ENCODE results near the gene NTN1. TPM values are rescaled to one million over a fixed set of nuclear protein-coding genes. Genes with fewer than 3 reads are reported as not detected.

The NTN1 gene
- total RNA-seq, 1 donor from 2014 or later: 22.8 TPM

- no peak for ATAC-seq
- DNase-seq (ENCODE audit: low spot score): no peak
- intact Hi-C loops (cut with DNase I): no loop called here
Measured at GRCh38 chr17:9219631-9220397, 198.5 kb downstream of the NTN1 start.

GRCh38 chr17:9220398-9221146 is 199.3 kb downstream of the NTN1 start:
- DNase-seq (ENCODE audit: low spot score) (no peak), ATAC-seq (no peak)
- intact Hi-C loops (cut with DNase I): no loop called here

GRCh38 chr17:9221147-9221921 is 200.0 kb downstream of the NTN1 start:
- ATAC-seq (no peak), DNase-seq (ENCODE audit: low spot score) (no peak)
- intact Hi-C loops (cut with DNase I): no loop called here

GRCh38 chr17:9221922-9222180 is 200.5 kb downstream of the NTN1 start:
- intact Hi-C loops (cut with DNase I): no loop called here
- DNase-seq (ENCODE audit: low spot score) (no peak), ATAC-seq (no peak)

- ATAC-seq: no peak
- DNase-seq (ENCODE audit: low spot score): no peak
- intact Hi-C loops (cut with DNase I): no loop called here
Measured at GRCh38 chr17:9223531-9223930, 202.2 kb downstream of the NTN1 start.

DNA sequence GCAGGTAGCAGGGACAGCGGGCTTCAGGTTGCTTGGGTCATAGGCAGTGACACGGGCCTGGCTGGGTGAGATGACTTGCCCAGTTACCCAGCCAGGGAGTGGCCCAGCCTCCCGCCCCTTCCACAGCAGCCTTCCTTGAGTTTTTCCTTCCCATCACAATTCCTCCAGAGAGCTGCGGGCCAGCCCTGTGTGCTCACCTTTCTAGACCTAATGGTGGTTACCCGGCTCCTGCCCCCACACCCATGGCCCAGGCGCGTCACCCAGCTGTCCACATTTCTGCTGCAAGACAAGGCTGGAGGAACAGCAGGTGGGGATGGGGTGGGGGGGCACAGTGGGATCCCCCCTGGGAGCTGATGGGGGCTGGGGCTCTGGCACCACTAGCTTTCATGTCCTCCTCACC is 203.2 kb downstream of the NTN1 start:
- no peak for ATAC-seq
- intact Hi-C loops (cut with DNase I): no loop called here
- no peak for DNase-seq (ENCODE audit: low spot score)

DNA sequence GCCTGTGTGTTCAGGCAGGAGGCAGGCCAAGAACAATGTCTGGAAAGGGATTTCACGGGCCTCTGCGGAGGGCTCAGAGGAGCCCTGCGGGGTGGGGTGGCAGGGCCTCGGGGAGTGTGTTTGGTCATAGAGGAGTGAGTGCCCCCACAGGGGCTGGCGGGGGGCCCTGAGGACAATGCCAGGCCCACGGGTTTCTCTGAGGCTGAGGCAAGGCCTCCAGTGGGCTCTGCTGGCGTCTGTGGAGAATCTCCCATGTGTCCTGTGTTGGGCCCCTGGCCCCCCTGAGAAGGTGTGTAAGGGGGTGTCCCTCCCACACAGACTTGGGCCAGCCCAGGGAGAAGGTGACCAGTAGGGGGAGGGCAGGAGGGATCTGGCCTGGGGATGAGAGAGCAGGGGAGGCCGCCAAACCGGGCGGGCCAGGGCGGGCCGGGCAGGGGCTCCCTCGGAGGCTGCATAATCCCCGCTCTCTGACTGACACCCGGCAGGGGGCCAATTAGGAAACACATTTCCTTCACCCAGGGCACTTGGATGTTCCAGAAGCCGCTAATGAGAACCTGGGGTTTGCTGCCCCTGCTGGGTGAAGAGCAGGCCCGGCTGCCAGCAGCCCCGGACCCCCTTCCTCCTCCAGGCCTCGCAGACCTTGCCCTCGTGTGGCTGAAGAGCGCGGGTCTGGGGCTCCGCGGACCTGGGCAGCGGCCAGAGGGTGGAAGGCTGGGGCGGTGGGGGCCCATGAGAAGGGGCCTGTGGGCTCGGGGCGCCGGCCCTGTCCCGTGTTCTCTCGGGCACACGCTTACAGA is 204.2 kb downstream of the NTN1 start:
- no peak for ATAC-seq
- DNase-seq (ENCODE audit: low spot score): no peak
- intact Hi-C loops (cut with DNase I): no loop called here

DNA sequence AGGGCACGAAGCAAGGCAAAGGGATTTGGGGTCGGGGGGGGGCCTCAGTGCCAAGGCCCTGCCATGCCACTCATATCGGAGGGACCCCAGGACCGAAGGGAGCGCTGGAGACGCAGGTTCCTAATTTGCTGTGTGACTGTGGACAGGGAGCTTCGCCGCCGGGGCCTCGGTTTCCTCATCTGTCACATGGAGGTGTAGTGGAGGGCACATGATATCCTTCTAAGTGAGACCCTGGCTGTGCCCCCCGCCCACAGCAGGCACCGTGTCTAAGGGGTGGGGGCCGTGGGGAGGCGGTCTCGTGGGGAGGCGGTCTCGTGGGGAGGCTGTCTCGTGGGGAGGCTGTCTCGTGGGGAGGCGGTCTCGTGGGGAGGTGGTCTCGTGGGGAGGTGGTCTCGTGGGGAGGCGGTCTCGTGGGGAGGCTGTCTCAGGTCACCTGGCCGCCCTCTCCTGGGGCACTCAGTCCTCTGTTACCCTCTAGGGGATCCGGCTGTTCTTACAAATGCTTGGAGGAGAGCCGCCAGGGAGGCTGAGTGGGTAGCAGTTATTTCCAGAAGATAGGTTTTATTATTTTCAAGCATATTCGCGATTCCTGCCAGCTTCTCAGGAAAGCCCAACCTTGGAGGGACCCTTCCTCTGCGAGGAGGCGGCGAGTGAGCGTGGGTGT is 205.0 kb downstream of the NTN1 start:
- no peak for DNase-seq (ENCODE audit: low spot score)
- intact Hi-C loops (cut with DNase I): no loop called here
- ATAC-seq: no peak

DNA sequence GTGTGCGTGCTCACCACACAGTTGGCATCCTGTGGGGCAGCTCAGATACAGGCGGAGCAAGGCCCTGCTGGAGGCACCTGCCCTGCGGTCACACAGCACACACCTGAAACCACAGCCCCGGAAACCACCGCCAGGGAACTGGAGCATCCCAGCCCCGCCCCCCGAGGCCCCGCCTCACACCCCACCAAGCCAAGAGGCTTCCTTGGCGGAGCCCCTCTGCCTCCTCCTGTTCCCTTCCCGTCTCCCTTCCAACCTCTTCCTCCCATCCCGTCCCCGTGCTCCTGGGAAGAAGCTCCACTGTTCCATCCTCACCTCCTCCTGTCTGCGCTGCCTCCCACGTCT is 205.5 kb downstream of the NTN1 start:
- no peak for ATAC-seq
- DNase-seq (ENCODE audit: low spot score): no peak
- intact Hi-C loops (cut with DNase I): no loop called here

- DNase-seq (ENCODE audit: low spot score): no peak
- intact Hi-C loops (cut with DNase I): no loop called here
- ATAC-seq: no peak
Measured at GRCh38 chr17:9227819-9228407, 206.6 kb downstream of the NTN1 start.

GRCh38 chr17:9228408-9229159 is 207.3 kb downstream of the NTN1 start:
- ATAC-seq: peak; percentile 65
- no peak for DNase-seq (ENCODE audit: low spot score)
- intact Hi-C loops (cut with DNase I): no loop called here

- no peak for ATAC-seq
- intact Hi-C loops (cut with DNase I): no loop called here
- DNase-seq (ENCODE audit: low spot score): no peak
Measured at GRCh38 chr17:9229160-9229825, 208.0 kb downstream of the NTN1 start.

DNA sequence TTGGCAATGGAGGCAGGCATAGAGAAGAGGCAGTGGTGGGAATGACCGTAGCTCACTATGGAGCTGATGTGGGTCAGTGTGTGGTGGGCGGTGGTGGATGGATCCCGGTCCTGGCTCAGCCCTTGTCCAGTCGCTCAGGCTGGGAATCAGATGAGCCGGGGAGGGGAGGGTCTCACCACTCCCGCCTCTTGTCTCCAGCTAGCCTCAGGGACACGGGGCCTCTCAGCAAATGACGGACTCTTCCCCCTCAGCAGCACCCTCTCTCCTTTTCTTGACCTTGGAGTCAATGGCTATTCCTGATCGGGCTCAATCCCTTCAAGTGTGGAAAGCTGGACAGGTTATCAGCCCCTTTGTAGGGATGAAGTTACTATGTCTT is 208.5 kb downstream of the NTN1 start:
- ATAC-seq (no peak), DNase-seq (ENCODE audit: low spot score) (no peak)
- intact Hi-C loops (cut with DNase I): no loop called here

GRCh38 chr17:9230346-9230745 is 209.0 kb downstream of the NTN1 start:
- no peak for ATAC-seq
- intact Hi-C loops (cut with DNase I): no loop called here
- DNase-seq (ENCODE audit: low spot score): no peak

DNA sequence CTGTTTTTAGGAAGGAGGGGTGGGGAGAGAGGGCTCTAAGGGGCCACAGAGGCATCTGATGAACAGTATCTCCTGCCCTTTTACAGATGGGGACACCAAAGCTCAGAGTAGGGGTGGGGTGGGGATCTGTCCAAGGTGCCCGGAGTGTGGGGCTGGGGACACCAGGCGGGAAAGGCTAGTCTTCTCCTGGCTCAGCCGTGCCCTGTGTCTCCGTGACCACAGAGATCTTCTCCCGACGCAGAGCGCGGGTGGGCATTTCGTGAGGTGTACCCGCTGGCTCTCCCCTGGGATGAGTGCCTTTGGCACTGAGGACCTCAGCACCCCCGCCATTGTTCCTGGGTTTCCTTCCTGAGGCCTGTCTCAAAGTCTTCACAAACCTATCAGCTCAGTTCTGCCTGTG is 209.6 kb downstream of the NTN1 start:
- ATAC-seq (no peak), DNase-seq (ENCODE audit: low spot score) (no peak)
- intact Hi-C loops (cut with DNase I): no loop called here

DNA sequence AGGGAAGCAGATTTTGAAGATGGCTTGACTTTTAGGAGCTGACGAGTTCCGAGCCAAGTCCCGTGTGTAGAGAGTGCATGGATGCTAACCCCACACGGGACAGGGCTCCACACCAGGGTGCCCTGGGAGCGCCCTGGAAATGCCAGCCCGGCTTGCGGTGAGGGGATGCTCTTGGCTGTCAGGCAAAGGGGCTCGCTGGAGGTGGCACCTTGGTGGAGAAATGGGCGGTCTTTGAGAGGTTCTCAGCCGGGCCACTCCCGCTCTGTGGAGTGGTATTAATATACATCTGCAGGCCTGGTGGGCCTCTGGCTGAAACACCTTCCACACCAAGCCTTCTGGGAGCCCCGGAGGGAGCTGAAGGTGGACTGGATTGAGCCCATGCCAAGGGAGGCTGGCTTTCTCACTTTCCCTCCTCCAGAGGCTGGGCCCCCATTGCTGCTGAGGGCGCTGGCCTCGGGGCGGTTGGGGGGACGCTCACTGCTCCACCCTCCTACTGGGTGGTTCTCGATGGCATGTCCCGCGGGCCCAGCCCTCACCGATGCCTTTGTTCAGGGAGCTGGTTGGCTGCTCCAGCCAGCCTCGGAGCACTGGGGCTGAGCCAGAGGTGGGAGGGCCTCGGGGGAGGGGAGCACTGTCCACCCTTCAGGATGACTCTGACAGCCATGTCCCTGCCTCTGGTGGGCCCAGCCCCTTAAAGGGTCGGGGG is 210.3 kb downstream of the NTN1 start:
- DNase-seq (ENCODE audit: low spot score) (no peak), ATAC-seq (no peak)
- intact Hi-C loops (cut with DNase I): no loop called here

GRCh38 chr17:9232155-9232475 is 210.8 kb downstream of the NTN1 start:
- intact Hi-C loops (cut with DNase I): no loop called here
- ATAC-seq (no peak), DNase-seq (ENCODE audit: low spot score) (no peak)
